HAP-1 (cell line): ENCODE measurements around the gene MGMT.

ENCODE experiments used
- DNase-seq, 2 experiments: peaks; one replicate each; pipeline ENCODE4 v3.0.0-alpha.2; 2016 to 2020; ENCODE audit warnings: low spot score in 2 of 2
- H3K27me3 ChIP-seq: fragments of 250-450 bp; sonication (Bioruptor Pico); 2 replicates; pipeline ENCODE4 v1.5.1; 2020; ENCODE audit warnings: low read depth, mild to moderate bottlenecking, moderate library complexity
- H3K36me3 ChIP-seq: fragments of 250-450 bp; sonication (Bioruptor Pico); replicated peaks from 2 replicates; pipeline ENCODE4 v1.5.1; 2020; ENCODE audit warnings: mild to moderate bottlenecking
- H3K4me1 ChIP-seq: fragments of 250-450 bp; sonication (Bioruptor Pico); 2 replicates; pipeline ENCODE4 v1.5.1; 2020; ENCODE audit warnings: mild to moderate bottlenecking
- H3K4me3 ChIP-seq: fragments of 250-450 bp; sonication (Bioruptor Pico); 2 replicates; pipeline ENCODE4 v1.5.1; 2020; ENCODE audit warnings: mild to moderate bottlenecking, moderate library complexity
- H3K9me3 ChIP-seq: fragments of 250-450 bp; sonication (Bioruptor Pico); 2 replicates; pipeline ENCODE4 v1.5.1; 2020; ENCODE audit warnings: mild to moderate bottlenecking, moderate library complexity
- in situ Hi-C: fragments of 300-500 bp; cut with MboI; formaldehyde crosslinking; loops from 3 replicates; pipeline ENCODE4 v1.14.3; 2020; ENCODE audit warnings: low sequenced_read_pairs, inconsistent platforms, mixed read lengths

The MGMT gene

GRCh38 chr10:129615921-129616525 is 149.0 kb downstream of the MGMT start:
- no peaks in the 10 kb centered on the region for H3K4me1 ChIP-seq
- H3K36me3 ChIP-seq, result no peaks in the 10 kb centered on the region
- H3K9me3 ChIP-seq, result no peaks in the 10 kb centered on the region
- H3K4me3 ChIP-seq, result no peak overlapping the region
- no peak for DNase-seq
- H3K27me3 ChIP-seq, result no peaks in the 10 kb centered on the region
- in situ Hi-C loops, result no loop called here

- DNase-seq, result no peak
- Histone ChIP-seq H3K36me3 (no peaks in the 10 kb centered on the region), H3K4me3 (no peak overlapping the region), H3K9me3 (no peaks in the 10 kb centered on the region), H3K27me3 (no peaks in the 10 kb centered on the region), H3K4me1 (no peaks in the 10 kb centered on the region)
- in situ Hi-C loops, result no loop called here
These were observed 150.7 kb downstream of the MGMT start for GRCh38 chr10:129617768-129618167.

DNA sequence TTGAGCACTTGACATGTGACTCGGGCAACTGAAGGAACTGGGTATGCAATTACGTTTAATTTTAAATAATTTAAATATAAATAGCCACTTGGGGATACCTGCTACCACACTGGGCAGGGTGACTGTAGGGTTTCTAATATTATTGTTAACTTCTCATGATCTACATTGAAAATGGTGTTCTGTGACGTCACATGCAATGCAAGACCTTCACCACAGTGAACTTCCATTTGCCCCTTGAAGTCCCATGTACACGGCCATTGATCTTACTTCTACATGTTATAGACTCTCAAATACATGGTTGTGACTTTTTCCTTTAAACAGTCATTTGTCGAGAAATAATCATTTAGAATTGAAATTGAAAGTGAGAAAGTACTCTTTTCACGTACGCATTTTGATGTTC is 154.0 kb downstream of the MGMT start:
- no peaks in the 10 kb centered on the region for H3K27me3 ChIP-seq
- no peaks in the 10 kb centered on the region for H3K9me3 ChIP-seq
- H3K4me3 ChIP-seq, result no peak overlapping the region
- no peak for DNase-seq
- H3K4me1 ChIP-seq, result no peaks in the 10 kb centered on the region
- H3K36me3 ChIP-seq, result no peaks in the 10 kb centered on the region
- in situ Hi-C loops, result no loop called here

DNA sequence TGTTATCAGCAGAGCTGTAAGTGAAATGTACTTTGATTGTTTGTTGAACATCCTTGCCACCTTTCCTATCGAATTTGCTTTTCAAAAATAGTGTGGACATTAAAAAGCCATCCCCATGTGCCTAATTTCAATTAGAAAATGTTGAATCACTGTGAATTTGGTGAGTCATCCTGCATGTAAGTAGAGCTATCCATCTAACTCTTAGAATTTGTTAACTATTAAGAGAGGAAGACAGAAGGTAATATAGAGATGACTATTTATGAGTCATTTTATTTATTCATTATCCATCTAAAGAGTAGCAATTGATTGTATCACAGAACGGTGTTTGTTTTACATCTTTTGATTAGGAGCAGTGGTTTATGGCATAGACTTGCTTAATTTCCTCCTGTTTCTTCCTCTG is 154.7 kb downstream of the MGMT start:
- Histone ChIP-seq H3K36me3 (no peaks in the 10 kb centered on the region), H3K4me1 (no peaks in the 10 kb centered on the region), H3K27me3 (no peaks in the 10 kb centered on the region), H3K9me3 (no peaks in the 10 kb centered on the region), H3K4me3 (no peak overlapping the region)
- in situ Hi-C loops, result no loop called here
- DNase-seq, result no peak

DNA sequence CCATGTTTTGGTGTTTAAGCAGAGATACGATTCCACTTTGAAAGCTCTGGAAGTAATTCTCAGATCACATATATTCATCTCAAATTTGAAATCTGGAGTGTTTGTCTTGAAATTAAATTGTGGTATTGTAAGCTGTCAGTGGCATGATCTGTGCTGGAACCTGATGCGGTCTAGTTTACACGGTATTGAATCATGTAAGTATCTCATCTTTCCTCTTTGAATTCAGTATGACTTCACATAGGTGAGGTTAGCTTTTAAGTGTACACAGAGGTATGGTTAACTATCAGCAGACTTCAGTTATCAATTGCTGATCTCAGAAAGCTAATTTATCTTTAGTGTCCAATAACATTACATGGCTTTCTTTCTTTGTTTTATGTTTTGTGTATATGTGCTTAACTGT is 155.2 kb downstream of the MGMT start:
- no peaks in the 10 kb centered on the region for H3K9me3 ChIP-seq
- no peak for DNase-seq

GRCh38 chr10:129622736-129623135 is 155.7 kb downstream of the MGMT start:
- no peaks in the 10 kb centered on the region for H3K9me3 ChIP-seq
- in situ Hi-C loops, result no loop called here
- no peak for DNase-seq

More for the DNA sequence above, 155.2 kb downstream of the MGMT start:
- no peaks in the 10 kb centered on the region for H3K36me3 ChIP-seq
- no peak overlapping the region for H3K4me3 ChIP-seq
- in situ Hi-C loops, result no loop called here
- no peaks in the 10 kb centered on the region for H3K27me3 ChIP-seq
- H3K4me1 ChIP-seq, result no peaks in the 10 kb centered on the region

DNA sequence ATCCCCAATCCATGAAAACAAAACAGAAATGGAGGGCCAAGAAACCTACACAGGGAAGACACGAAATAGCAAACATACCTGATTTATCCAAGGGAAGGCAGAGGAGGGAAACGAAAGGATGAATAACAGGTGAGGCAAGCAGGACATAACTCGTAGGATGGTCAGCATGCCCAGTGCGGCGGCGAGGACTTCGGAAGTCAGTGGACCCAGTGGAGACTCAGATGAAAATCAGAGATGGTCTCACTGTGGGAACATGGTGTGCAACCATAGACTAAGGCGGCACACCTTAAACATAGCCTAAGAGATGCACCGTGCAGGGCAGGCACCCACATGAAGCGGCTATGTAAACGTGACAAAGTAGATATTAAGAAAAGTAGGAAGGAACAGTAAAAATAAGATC is 157.5 kb downstream of the MGMT start:
- Histone ChIP-seq H3K9me3 (no peaks in the 10 kb centered on the region), H3K4me1 (no peaks in the 10 kb centered on the region)
- in situ Hi-C loops, result no loop called here

More at GRCh38 chr10:129622736-129623135, 155.7 kb downstream of the MGMT start:
- Histone ChIP-seq H3K36me3 (no peaks in the 10 kb centered on the region), H3K4me1 (no peaks in the 10 kb centered on the region), H3K27me3 (no peaks in the 10 kb centered on the region), H3K4me3 (no peak overlapping the region)

GRCh38 chr10:129626309-129626708 is 159.3 kb downstream of the MGMT start:
- Histone ChIP-seq H3K27me3 (no peaks in the 10 kb centered on the region), H3K36me3 (no peaks in the 10 kb centered on the region), H3K9me3 (no peaks in the 10 kb centered on the region), H3K4me1 (no peaks in the 10 kb centered on the region), H3K4me3 (no peak overlapping the region)
- DNase-seq, result no peak
- in situ Hi-C loops, result no loop called here

More for the DNA sequence above, 157.5 kb downstream of the MGMT start:
- H3K27me3 ChIP-seq, result no peaks in the 10 kb centered on the region
- H3K36me3 ChIP-seq, result no peaks in the 10 kb centered on the region
- H3K4me3 ChIP-seq, result no peak overlapping the region
- no peak for DNase-seq

DNA sequence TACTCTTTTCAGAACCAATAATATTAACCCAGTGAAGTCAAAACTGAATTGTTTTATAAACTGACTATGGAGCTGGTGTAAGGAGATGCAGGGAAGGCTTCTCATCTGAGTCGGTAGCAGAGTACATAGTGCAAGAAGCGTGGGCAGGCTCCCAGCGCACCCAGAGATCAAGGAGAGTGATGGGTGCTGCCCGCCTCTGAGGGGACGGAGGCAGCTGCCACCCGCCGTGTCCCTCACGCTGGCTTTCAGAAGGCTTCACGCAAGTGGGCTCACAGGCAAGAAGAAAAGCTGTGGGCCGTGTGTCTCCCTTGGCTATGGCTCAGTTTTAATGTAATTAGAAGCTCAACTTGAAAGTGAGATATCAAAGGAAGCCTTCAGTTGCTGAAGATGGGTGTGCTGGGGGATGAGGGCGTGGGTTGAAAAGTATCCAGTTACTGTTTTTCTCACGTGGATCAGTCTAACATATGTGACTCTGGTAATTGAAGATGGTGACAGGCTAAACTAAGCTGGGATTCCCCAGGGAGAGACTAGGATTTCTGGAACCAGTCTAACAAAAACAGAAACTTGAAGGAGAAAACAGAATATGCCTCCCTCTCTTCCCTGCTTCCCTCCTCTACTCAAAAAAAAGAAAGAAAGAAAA is 159.9 kb downstream of the MGMT start:
- H3K9me3 ChIP-seq, result no peaks in the 10 kb centered on the region
- no peak overlapping the region for H3K4me3 ChIP-seq
- no peak for DNase-seq
- H3K36me3 ChIP-seq, result no peaks in the 10 kb centered on the region
- no peaks in the 10 kb centered on the region for H3K4me1 ChIP-seq
- in situ Hi-C loops, result no loop called here
- H3K27me3 ChIP-seq, result no peaks in the 10 kb centered on the region

- no peaks in the 10 kb centered on the region for H3K4me1 ChIP-seq
- in situ Hi-C loops, result no loop called here
- DNase-seq, result no peak
- no peak overlapping the region for H3K4me3 ChIP-seq
- H3K27me3 ChIP-seq, result no peaks in the 10 kb centered on the region
- H3K9me3 ChIP-seq, result no peaks in the 10 kb centered on the region
- H3K36me3 ChIP-seq, result no peaks in the 10 kb centered on the region
These were observed 160.4 kb downstream of the MGMT start for GRCh38 chr10:129627442-129627841.

DNA sequence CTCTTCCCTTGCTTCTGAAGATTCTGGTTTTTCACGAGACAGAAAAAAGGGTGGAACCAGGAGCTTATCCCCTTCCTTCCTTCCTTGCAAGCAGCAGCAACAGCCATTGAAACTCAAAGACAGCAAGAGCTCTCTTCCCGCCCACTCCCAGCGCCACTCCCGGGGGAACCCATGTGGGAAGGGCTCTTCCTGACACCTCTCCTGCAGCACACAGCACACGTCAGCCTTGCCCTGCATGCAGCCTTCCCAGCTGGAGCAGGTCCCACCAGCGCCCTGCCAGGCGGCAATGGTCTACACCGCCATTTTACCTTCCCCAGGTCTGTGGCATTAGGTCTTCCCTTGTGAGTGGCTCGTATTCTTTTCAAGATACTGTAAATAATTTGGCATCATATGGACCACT is 161.8 kb downstream of the MGMT start:
- in situ Hi-C loops, result no loop called here
- DNase-seq, result no peak
- H3K36me3 ChIP-seq, result no peaks in the 10 kb centered on the region
- H3K27me3 ChIP-seq, result no peaks in the 10 kb centered on the region
- no peaks in the 10 kb centered on the region for H3K4me1 ChIP-seq
- H3K9me3 ChIP-seq, result no peaks in the 10 kb centered on the region
- H3K4me3 ChIP-seq, result no peak overlapping the region

DNA sequence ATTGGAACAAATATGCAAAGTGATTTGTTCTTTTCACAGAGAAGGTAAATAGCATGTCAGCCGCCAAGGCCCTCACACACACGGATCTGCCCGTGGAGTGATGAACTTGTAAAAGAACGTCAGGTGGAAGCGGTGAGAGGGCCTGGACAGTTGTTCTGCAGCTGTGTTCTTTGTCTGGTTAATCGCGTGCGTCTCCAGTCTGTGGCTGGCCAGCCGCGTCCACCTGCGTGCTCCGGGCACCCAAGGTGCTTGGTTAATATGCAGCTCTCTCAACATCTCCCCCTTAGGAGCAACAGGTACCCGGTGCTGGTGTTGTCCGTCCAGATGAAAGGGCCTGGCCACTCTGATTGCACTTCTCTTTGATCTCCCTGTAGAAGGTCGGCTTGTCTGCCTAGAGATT is 162.9 kb downstream of the MGMT start:
- no peaks in the 10 kb centered on the region for H3K4me1 ChIP-seq
- H3K27me3 ChIP-seq, result no peaks in the 10 kb centered on the region
- H3K36me3 ChIP-seq, result no peaks in the 10 kb centered on the region
- in situ Hi-C loops, result no loop called here
- DNase-seq, result no peak
- H3K9me3 ChIP-seq, result no peaks in the 10 kb centered on the region
- H3K4me3 ChIP-seq, result no peak overlapping the region

DNA sequence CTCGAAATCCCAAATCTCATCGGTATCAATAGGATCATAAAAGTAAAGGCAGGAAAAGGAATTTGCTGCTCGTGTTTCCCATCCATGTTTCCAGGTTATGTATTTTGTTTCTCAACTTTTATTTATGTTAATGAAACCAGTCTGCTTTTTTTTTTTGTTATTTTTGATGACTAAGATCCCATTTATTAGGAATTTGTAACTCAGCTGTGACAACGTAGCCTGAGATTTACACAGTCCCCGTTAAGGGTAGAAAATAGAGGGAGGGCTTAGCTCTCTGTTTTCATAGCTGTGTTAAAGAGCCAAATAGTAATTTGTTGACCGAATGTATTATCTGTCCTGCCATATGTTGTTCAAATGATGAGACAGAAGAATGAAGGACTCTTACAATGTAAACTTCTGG is 164.0 kb downstream of the MGMT start:
- in situ Hi-C loops, result no loop called here
- DNase-seq, result no peak
- Histone ChIP-seq H3K36me3 (no peaks in the 10 kb centered on the region), H3K27me3 (no peaks in the 10 kb centered on the region), H3K4me1 (no peaks in the 10 kb centered on the region), H3K9me3 (no peaks in the 10 kb centered on the region), H3K4me3 (no peak overlapping the region)

- in situ Hi-C loops, result no loop called here
- Histone ChIP-seq H3K9me3 (no peaks in the 10 kb centered on the region), H3K4me3 (no peak overlapping the region), H3K4me1 (no peaks in the 10 kb centered on the region), H3K27me3 (no peaks in the 10 kb centered on the region), H3K36me3 (no peaks in the 10 kb centered on the region)
- no peak for DNase-seq
These were observed 165.0 kb downstream of the MGMT start for GRCh38 chr10:129631870-129632623.
